BLaER1 (cell line): Measurements from ENCODE around the gene TTC34.

ENCODE experiments used
- H3K27ac ChIP-seq: shearing (Covaris generic); formaldehyde crosslinking; 2 replicates; pipeline ENCODE4 v1.8.1; 2022
- H3K27me3 ChIP-seq: shearing (Covaris generic); formaldehyde crosslinking; 2 replicates; pipeline ENCODE4 v1.8.1; 2022
- H3K36me3 ChIP-seq: shearing (Covaris generic); formaldehyde crosslinking; 2 replicates; pipeline ENCODE4 v1.8.1; 2022
- H3K4me1 ChIP-seq: shearing (Covaris generic); formaldehyde crosslinking; 2 replicates; pipeline ENCODE4 v1.8.1; 2022
- H3K4me2 ChIP-seq: shearing (Covaris generic); formaldehyde crosslinking; 2 replicates; pipeline ENCODE4 v1.8.1; 2022
- H3K4me3 ChIP-seq: shearing (Covaris generic); formaldehyde crosslinking; 2 replicates; pipeline ENCODE4 v1.8.1; 2022
- H3K9ac ChIP-seq: shearing (Covaris generic); formaldehyde crosslinking; 2 replicates; pipeline ENCODE4 v1.8.1; 2022
- H3K9me3 ChIP-seq: shearing (Covaris generic); formaldehyde crosslinking; 2 replicates; pipeline ENCODE4 v1.8.1; 2022
- H4K20me1 ChIP-seq: shearing (Covaris generic); formaldehyde crosslinking; 2 replicates; pipeline ENCODE4 v1.8.1; 2022
- Cebpa-rat ChIP-seq: shearing (Covaris generic); IDR thresholded peaks from 2 replicates; pipeline ENCODE4 v1.8.1; 2022

The TTC34 gene

DNA sequence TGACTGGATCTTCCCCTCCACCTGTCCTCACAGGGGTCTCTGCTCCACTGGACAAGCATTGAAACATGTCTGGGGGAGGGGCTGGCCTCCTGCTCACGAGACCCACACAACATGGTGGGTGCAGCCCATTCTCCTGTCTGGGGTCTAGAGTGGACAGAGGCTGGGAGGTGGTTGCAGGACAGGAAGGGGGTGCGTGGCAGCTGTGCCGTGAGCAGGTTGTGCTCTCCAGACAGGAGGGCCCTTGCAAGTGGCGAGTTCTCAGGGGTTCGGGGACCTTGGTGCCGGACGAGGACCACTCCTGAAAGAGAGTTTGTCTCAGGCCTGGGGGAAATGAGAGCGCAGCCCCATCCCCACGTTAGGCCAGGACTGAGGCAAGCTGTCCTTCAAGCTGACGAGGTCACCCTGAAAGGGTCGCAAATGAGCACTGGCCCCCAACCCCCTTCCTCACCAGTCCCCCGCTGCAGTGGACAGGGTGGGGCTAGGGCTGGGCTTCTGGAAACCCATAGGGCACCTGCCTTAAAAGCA is 21.2 kb upstream of the TTC34 start:
- H3K27ac ChIP-seq, result no peak overlapping the region
- no peaks in the 10 kb centered on the region for H3K36me3 ChIP-seq
- TF ChIP-seq Cebpa-rat, result no peak
- H3K4me2 ChIP-seq, result no peak overlapping the region
- no peak overlapping the region for H3K4me3 ChIP-seq
- peaks cover 6% of the 10 kb centered on the region; the same call in 1 of the 2 replicates for H3K4me1 ChIP-seq
- H3K9me3 ChIP-seq, result peaks cover 12% of the 10 kb centered on the region
- H3K9ac ChIP-seq, result no peak overlapping the region
- H4K20me1 ChIP-seq, result peaks cover 8% of the 10 kb centered on the region; the same call in 1 of the 2 replicates
- H3K27me3 ChIP-seq, result peaks cover 13% of the 10 kb centered on the region

DNA sequence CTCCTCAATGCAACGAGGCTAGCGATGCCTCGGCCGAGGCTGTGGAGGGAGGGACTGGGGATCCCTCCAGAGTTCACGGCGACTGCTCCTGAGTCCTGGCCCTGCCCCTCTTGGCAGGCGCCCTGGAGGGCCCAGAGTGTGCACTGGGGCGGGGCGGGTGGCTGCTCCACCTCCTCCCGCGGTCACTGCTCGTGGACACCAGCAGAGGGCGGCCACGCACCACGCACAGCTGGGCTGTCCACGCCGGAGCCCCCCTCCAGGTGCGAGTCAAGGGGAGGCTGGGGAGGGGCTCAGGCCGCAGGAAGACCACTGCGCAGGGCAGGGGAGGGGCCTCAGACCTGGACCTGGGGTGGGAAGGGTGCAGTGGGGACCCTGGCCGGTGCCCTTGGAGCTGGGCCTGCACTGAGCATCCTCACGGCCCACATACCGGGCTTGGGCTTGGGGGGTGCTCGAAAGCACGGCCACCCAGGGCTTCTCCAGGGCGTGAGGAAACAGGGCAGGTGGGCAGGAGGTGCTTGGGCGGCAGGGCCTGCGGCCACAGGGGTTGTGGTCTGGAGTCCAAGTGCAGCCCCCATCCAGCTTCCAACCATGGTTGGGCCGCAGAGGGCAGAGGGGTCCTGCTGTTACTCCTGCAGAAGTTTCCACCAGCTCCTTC is 20.6 kb upstream of the TTC34 start:
- Histone ChIP-seq H3K9ac (no peak overlapping the region), H3K4me2 (no peak overlapping the region), H3K27me3 (peaks cover 13% of the 10 kb centered on the region), H3K36me3 (no peaks in the 10 kb centered on the region), H3K4me3 (no peak overlapping the region), H3K4me1 (peaks cover 6% of the 10 kb centered on the region; the same call in 1 of the 2 replicates), H3K27ac (no peak overlapping the region), H3K9me3 (peaks cover 6% of the 10 kb centered on the region), H4K20me1 (peaks cover 8% of the 10 kb centered on the region; the same call in 1 of the 2 replicates)
- TF ChIP-seq Cebpa-rat, result no peak

DNA sequence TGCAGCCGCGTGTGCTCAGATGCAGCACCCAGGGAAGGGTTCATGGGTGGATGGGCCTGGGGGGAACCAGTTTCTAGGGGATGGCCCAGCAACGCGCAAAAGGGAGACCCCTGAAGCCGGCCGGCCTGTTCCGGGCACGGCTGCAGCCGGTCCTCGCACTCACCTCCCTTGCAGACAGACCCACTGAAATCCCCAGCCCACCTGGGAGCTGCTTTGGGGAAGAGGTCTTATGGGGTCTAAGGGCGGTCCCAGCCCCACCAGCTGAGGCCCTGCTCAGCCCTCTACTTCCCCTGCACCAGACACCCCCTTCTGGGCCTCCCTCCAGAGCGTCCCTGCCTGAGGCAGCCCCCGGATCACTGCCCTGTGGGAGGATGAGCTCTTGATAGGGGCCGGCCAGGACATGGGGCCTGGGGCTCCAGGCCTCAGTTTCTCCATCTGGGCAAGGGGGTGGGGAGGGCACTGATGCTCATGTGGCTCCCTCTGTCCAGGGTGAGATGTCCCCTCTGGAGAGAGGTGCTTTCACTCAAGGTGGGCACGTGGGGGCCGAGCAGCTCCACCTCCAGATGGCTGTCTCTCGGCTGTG is 20.0 kb upstream of the TTC34 start:
- no peaks in the 10 kb centered on the region for H3K36me3 ChIP-seq
- TF ChIP-seq Cebpa-rat, result no peak
- H3K4me1 ChIP-seq, result peaks cover 6% of the 10 kb centered on the region; the same call in 1 of the 2 replicates
- H3K4me2 ChIP-seq, result no peak overlapping the region
- no peak overlapping the region for H3K9ac ChIP-seq
- no peak overlapping the region for H3K27ac ChIP-seq
- no peak overlapping the region for H3K4me3 ChIP-seq
- H4K20me1 ChIP-seq, result peaks cover 8% of the 10 kb centered on the region; the same call in 1 of the 2 replicates
- H3K27me3 ChIP-seq, result peaks cover 13% of the 10 kb centered on the region
- no peaks in the 10 kb centered on the region; the same call in 1 of the 2 replicates for H3K9me3 ChIP-seq

DNA sequence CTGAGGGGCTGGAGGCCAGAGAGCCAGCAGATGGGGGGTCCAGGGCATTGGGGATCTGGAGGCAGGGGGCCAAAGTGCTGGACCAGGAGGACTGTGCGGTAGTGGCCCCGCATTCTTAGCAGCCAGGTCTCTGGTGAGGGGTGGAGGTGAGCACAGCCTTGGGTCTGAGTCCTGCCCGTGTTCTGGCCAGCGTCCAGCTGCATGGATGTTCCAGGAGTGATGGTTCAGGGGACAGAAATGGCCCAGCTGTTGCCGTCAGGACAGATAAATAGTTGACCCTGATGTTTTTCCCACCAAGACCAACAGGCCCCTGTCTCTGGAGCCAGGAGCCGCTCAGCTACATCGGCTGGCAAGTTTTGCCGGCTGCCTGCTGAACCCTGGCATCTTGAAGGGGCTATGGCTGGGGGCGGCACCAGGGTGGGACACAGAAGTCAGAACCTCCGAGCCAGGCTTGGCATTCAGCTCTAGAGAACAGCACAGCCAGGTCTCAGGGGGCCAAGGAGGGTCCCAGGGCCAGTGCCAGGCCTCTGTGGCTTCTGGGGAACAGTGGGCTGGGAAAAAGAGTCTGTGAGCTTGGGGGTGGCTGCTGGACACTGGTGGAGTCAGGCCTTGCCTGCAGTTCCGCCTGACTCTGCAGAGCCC is 19.4 kb upstream of the TTC34 start:
- no peak overlapping the region for H3K4me3 ChIP-seq
- no peak overlapping the region for H3K9ac ChIP-seq
- H3K27ac ChIP-seq, result no peak overlapping the region
- H3K4me2 ChIP-seq, result no peak overlapping the region
- no peaks in the 10 kb centered on the region for H3K36me3 ChIP-seq
- peaks cover 6% of the 10 kb centered on the region; the same call in 1 of the 2 replicates for H3K4me1 ChIP-seq
- H4K20me1 ChIP-seq, result peaks cover 8% of the 10 kb centered on the region; the same call in 1 of the 2 replicates
- no peak for TF ChIP-seq Cebpa-rat
- peaks cover 13% of the 10 kb centered on the region for H3K27me3 ChIP-seq
- H3K9me3 ChIP-seq, result no peaks in the 10 kb centered on the region

DNA sequence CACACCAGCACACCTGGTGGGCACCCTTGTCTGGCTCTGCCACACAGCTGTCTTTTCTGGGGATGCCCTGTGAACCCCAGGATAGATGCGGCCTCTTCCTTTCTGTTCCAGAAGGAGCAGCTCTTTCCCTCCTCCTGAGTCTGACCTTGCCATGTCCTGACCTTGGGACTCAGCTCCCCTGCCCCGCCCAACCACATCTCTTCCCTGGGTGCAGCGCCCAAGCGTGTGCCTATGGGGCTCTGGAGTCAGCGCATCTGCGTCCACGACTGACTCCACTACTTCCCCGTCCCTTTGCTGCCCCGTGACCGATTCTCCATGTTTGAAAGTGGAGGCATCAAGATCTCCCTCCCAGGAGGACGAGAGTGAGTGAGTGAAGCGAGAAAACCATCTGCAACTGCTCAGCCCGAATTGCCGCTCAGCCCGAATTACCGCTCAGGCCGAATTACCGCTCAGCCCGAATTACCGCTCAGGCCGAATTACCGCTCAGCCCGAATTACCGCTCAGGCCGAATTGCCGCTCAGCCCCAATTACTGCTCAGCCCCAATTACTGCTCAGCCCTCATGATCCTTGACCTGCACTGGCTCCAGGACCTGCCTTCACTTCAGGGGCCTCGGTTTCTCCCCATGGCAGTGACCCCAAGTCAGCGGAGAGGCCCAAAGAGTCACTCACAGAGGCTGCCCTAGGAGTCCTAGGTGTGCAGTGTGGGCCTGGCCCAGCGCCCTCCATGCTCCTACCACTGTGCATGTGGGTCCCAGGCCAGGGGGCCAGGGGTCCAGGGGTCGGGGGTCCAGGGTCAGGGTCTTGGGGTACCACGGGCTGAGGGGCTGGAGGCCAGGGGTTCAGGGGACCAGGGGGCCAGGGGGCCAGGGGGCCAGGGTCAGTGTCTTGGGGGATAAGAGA is 18.6 kb upstream of the TTC34 start:
- no peak overlapping the region for H3K4me3 ChIP-seq
- no peak for TF ChIP-seq Cebpa-rat
- H3K9me3 ChIP-seq, result no peaks in the 10 kb centered on the region
- H3K27me3 ChIP-seq, result peaks cover 13% of the 10 kb centered on the region
- H4K20me1 ChIP-seq, result peaks cover 8% of the 10 kb centered on the region; the same call in 1 of the 2 replicates
- no peak overlapping the region for H3K4me2 ChIP-seq
- no peak overlapping the region for H3K27ac ChIP-seq
- H3K4me1 ChIP-seq, result peaks cover 6% of the 10 kb centered on the region; the same call in 1 of the 2 replicates
- no peak overlapping the region for H3K9ac ChIP-seq
- H3K36me3 ChIP-seq, result no peaks in the 10 kb centered on the region

DNA sequence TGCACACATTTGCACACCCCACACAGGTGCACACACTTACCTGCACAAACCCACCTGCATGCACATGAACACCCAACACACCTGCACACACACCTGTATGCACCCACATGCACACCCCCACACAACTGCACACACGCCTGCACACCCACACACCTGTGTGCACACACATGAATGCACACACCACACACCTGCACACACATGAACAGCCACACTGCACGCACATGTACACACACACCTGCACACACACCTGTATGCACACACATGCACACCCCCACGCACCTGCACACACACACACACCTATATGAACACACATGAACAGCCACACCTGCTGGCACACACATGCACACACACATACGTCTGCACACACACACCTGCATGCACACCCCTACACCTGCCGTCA is 17.9 kb upstream of the TTC34 start:
- no peak overlapping the region for H3K9ac ChIP-seq
- H3K4me2 ChIP-seq, result no peak overlapping the region
- H4K20me1 ChIP-seq, result peaks cover 8% of the 10 kb centered on the region; the same call in 1 of the 2 replicates
- TF ChIP-seq Cebpa-rat, result no peak
- no peak overlapping the region for H3K27ac ChIP-seq
- peaks cover 11% of the 10 kb centered on the region for H3K27me3 ChIP-seq
- H3K4me1 ChIP-seq, result peaks cover 6% of the 10 kb centered on the region; the same call in 1 of the 2 replicates
- H3K9me3 ChIP-seq, result no peaks in the 10 kb centered on the region
- no peaks in the 10 kb centered on the region for H3K36me3 ChIP-seq
- H3K4me3 ChIP-seq, result no peak overlapping the region

DNA sequence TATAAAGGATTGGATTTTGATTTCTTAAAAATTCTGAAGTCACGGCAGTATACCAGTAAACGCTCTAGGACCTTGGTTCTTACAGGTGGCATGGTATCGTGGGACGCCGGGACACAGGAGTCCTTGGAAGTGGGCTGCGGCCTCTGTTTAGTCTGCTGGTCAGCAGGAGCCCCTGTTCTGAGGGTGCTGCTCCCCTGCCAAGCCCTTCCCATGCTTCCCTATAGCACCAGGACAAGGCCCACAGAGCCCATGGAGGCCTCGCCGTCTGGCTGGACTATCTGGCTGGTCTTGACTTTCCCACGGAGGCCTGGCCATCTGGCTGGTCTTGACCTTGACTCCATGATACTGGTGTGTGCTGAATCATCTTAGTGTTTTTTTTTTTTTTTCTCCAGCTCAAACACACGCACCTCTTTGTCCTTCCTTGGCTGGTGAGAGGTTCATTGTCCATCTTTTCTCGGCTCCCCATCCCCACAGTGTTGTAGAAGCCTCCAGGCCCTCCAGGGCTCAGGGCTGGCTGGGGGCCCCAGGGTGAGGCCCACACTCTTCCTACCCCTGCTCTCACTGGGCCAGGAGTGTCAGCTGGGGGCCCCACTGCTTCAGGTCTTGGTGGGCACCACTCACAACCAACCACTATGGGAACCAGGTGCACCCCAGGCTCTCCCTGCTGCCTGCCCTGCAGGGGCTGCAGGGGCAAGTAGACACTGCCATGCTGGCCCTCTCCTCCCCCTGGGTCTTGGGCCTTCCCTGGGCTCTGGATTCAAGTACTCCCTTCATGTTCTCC is 16.5 kb upstream of the TTC34 start:
- no peak for TF ChIP-seq Cebpa-rat
- peaks cover 8% of the 10 kb centered on the region; the same call in 1 of the 2 replicates for H4K20me1 ChIP-seq
- peaks cover 10% of the 10 kb centered on the region for H3K9me3 ChIP-seq
- peaks cover 6% of the 10 kb centered on the region; the same call in 1 of the 2 replicates for H3K4me1 ChIP-seq
- H3K36me3 ChIP-seq, result no peaks in the 10 kb centered on the region
- H3K9ac ChIP-seq, result no peak overlapping the region
- H3K27me3 ChIP-seq, result no peaks in the 10 kb centered on the region
- H3K27ac ChIP-seq, result no peak overlapping the region
- H3K4me2 ChIP-seq, result no peak overlapping the region
- H3K4me3 ChIP-seq, result no peak overlapping the region

DNA sequence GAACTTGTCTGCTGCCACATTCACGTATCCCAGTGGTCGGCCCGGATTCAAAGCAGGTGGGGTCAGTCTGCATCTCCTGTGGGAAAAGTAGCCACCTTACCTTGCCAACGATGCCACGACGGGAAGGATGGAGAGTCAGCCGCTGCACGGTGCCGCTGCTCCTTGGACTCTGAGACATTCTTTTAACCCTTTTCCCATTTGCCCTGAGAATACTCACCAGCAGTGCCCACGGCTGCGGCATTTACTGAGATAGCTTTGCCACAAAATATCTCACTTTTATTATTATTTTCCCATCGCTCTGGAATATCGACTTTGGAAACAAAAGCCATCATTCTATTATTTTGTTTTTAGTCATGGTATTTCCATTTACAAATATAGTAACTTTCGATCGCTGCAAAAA is 15.3 kb upstream of the TTC34 start:
- no peaks in the 10 kb centered on the region for H3K36me3 ChIP-seq
- H3K9me3 ChIP-seq, result peaks cover 19% of the 10 kb centered on the region
- H3K4me3 ChIP-seq, result no peak overlapping the region
- H4K20me1 ChIP-seq, result peaks cover 7% of the 10 kb centered on the region; the same call in 1 of the 2 replicates
- H3K27ac ChIP-seq, result no peak overlapping the region
- peaks cover 6% of the 10 kb centered on the region for H3K4me1 ChIP-seq
- no peak overlapping the region for H3K4me2 ChIP-seq
- H3K27me3 ChIP-seq, result no peaks in the 10 kb centered on the region
- H3K9ac ChIP-seq, result no peak overlapping the region
- TF ChIP-seq Cebpa-rat, result no peak
